Globus pallidus (tissue), 1 donor: ENCODE data around the gene MYO18A.
A peak's percentile ranks its signal among the peaks of the same experiment; 100 is the strongest.

Source experiments
- DNase-seq: peaks from one replicate; pipeline ENCODE4 v3.0.0-alpha.2; 2015; ENCODE audit warnings: low spot score

MYO18A gene

GRCh38 chr17:29167393-29168078 lies 12.7 kb downstream of the MYO18A start:
- no peak for DNase-seq

- DNase-seq = no peak
These were observed 13.7 kb downstream of the MYO18A start for GRCh38 chr17:29166507-29166887.

GRCh38 chr17:29165800-29166506 lies 14.2 kb downstream of the MYO18A start:
- DNase-seq = no peak

GRCh38 chr17:29165261-29165660 lies 14.9 kb downstream of the MYO18A start:
- no peak for DNase-seq

- DNase-seq = no peak
These were observed 16.6 kb downstream of the MYO18A start for GRCh38 chr17:29163563-29163962.

GRCh38 chr17:29162909-29163341 lies 17.3 kb downstream of the MYO18A start:
- no peak for DNase-seq

GRCh38 chr17:29162082-29162908 lies 17.9 kb downstream of the MYO18A start:
- DNase-seq = no peak

- no peak for DNase-seq
These were observed 19.9 kb downstream of the MYO18A start for GRCh38 chr17:29160253-29160652.

- DNase-seq = no peak
These were observed 20.8 kb downstream of the MYO18A start for GRCh38 chr17:29159306-29159860.

- no peak for DNase-seq
These were observed 21.5 kb downstream of the MYO18A start for GRCh38 chr17:29158488-29159275.

GRCh38 chr17:29158096-29158487 lies 22.1 kb downstream of the MYO18A start:
- DNase-seq = no peak

GRCh38 chr17:29157310-29157709 lies 22.9 kb downstream of the MYO18A start:
- DNase-seq = no peak

- DNase-seq = no peak
These were observed 23.4 kb downstream of the MYO18A start for GRCh38 chr17:29156781-29157180.

- no peak for DNase-seq
These were observed 24.2 kb downstream of the MYO18A start for GRCh38 chr17:29155966-29156338.

GRCh38 chr17:29155227-29155965 lies 24.8 kb downstream of the MYO18A start:
- DNase-seq = no peak

- peak; percentile 78 for DNase-seq
These were observed 25.5 kb downstream of the MYO18A start for GRCh38 chr17:29154516-29155226.

GRCh38 chr17:29151567-29151966 lies 28.6 kb downstream of the MYO18A start:
- DNase-seq = peak; percentile 84

- no peak for DNase-seq
These were observed 30.0 kb downstream of the MYO18A start for GRCh38 chr17:29150161-29150560.

- peak; percentile 56 for DNase-seq
These were observed 30.6 kb downstream of the MYO18A start for GRCh38 chr17:29149431-29150064.
